GM06990 (cell line): ENCODE measurements around the gene DMD.

ENCODE experiments used
- DNase-seq: peaks from one replicate; pipeline ENCODE4 v3.0.0-alpha.2; 2011; ENCODE audit not compliant: insufficient read length; ENCODE audit errors: extremely low read depth
- H3K27me3 ChIP-seq: replicated peaks from 2 replicates; pipeline ENCODE4 v1.6.0; 2011; ENCODE audit warnings: low read length; ENCODE audit not compliant: control insufficient read depth, insufficient read depth
- H3K36me3 ChIP-seq: 2 replicates; pipeline ENCODE4 v1.5.1; 2011; ENCODE audit warnings: low read length; ENCODE audit not compliant: control insufficient read depth, insufficient read depth
- H3K4me3 ChIP-seq: replicated peaks from 2 replicates; pipeline ENCODE4 v1.5.1; 2011; ENCODE audit warnings: low read depth, mild to moderate bottlenecking, control low read depth, low read length
- CTCF ChIP-seq: IDR thresholded peaks from 2 replicates; pipeline ENCODE4 v1.5.1; 2011; ENCODE audit warnings: low read length, control low read depth, mild to moderate bottlenecking, inconsistent platforms; ENCODE audit not compliant: insufficient read depth, poor library complexity, severe bottlenecking

The DMD gene

GRCh38 chrX:31500921-31501320 lies 1710.4 kb downstream of the DMD start:
- no peaks in the 10 kb centered on the region for H3K27me3 ChIP-seq
- DNase-seq = no peak

GRCh38 chrX:31499109-31499508 lies 1712.2 kb downstream of the DMD start:
- Histone ChIP-seq H3K27me3 (no peaks in the 10 kb centered on the region), H3K36me3 (no peaks in the 10 kb centered on the region), H3K4me3 (no peak overlapping the region)
- TF ChIP-seq CTCF = no peak
- DNase-seq = no peak

More at GRCh38 chrX:31500921-31501320, 1710.4 kb downstream of the DMD start:
- no peak for TF ChIP-seq CTCF
- Histone ChIP-seq H3K4me3 (no peak overlapping the region), H3K36me3 (no peaks in the 10 kb centered on the region)

- Histone ChIP-seq H3K27me3 (no peaks in the 10 kb centered on the region), H3K4me3 (no peak overlapping the region), H3K36me3 (no peaks in the 10 kb centered on the region)
- no peak for TF ChIP-seq CTCF
- DNase-seq = no peak
Measured at GRCh38 chrX:31497086-31497485, 1714.3 kb downstream of the DMD start.

- no peaks in the 10 kb centered on the region for H3K36me3 ChIP-seq
- no peak for DNase-seq
- no peaks in the 10 kb centered on the region for H3K27me3 ChIP-seq
- H3K4me3 ChIP-seq = no peak overlapping the region
- no peak for TF ChIP-seq CTCF
Measured at GRCh38 chrX:31487951-31488350, 1723.4 kb downstream of the DMD start.

- no peaks in the 10 kb centered on the region for H3K27me3 ChIP-seq
- no peaks in the 10 kb centered on the region for H3K36me3 ChIP-seq
- DNase-seq = no peak
- TF ChIP-seq CTCF = no peak
- no peak overlapping the region for H3K4me3 ChIP-seq
Measured at GRCh38 chrX:31483336-31483735, 1728.0 kb downstream of the DMD start.

- no peak for DNase-seq
- no peaks in the 10 kb centered on the region for H3K36me3 ChIP-seq
- no peak for TF ChIP-seq CTCF
Measured at GRCh38 chrX:31480696-31481095, 1730.7 kb downstream of the DMD start.

More at GRCh38 chrX:31480696-31481095, 1730.7 kb downstream of the DMD start:
- Histone ChIP-seq H3K4me3 (no peak overlapping the region), H3K27me3 (no peaks in the 10 kb centered on the region)
